ENCODE results near the gene IL1F10. TPM values are rescaled to one million over a fixed set of nuclear protein-coding genes. Genes with fewer than 3 reads are reported as not detected.
A peak's percentile ranks its signal among the peaks of the same experiment; 100 is the strongest.

The IL1F10 gene
- total and polyA plus RNA-seq, 9 donors, result not detected

GRCh38 chr2:113078350-113078839 lies 10.6 kb downstream of the IL1F10 start:
- Histone ChIP-seq H3K9me3 (replicated peaks; ENCODE audit: control insufficient read depth, low read depth, low read length) (no peaks in the 10 kb centered on the region), H3K27me3 (ENCODE audit: control insufficient read depth, insufficient read depth, low read length) (no peaks in the 10 kb centered on the region), H3K4me3 (ENCODE audit: low read length) (no peak overlapping the region), H3K36me3 (ENCODE audit: control insufficient read depth, insufficient read depth, low read length) (no peaks in the 10 kb centered on the region), H3K27ac (ENCODE audit: low read length) (no peak overlapping the region), H3K4me1 (ENCODE audit: control insufficient read depth, insufficient read depth, low read length) (peaks cover 21% of the 10 kb centered on the region)
- WGBS (ENCODE audit: insufficient coverage), result 52% methylated on average over 3 of the region's 6 CpGs
- peak; percentile 44 for DNase-seq

- Histone ChIP-seq H3K4me1 (ENCODE audit: control insufficient read depth, insufficient read depth, low read length) (peaks cover 17% of the 10 kb centered on the region), H3K9me3 (replicated peaks; ENCODE audit: control insufficient read depth, low read depth, low read length) (no peaks in the 10 kb centered on the region), H3K27ac (ENCODE audit: low read length) (no peak overlapping the region), H3K4me3 (ENCODE audit: low read length) (no peak overlapping the region), H3K27me3 (ENCODE audit: control insufficient read depth, insufficient read depth, low read length) (no peaks in the 10 kb centered on the region), H3K36me3 (ENCODE audit: control insufficient read depth, insufficient read depth, low read length) (no peaks in the 10 kb centered on the region)
- 100% methylated on average over 1 of the region's 4 CpGs for WGBS (ENCODE audit: insufficient coverage)
- DNase-seq, result peak; percentile 16
Observed at GRCh38 chr2:113079131-113079530, 11.4 kb downstream of the IL1F10 start.

- Histone ChIP-seq H3K27ac (ENCODE audit: low read length) (no peak overlapping the region), H3K4me3 (ENCODE audit: low read length) (no peak overlapping the region), H3K4me1 (ENCODE audit: control insufficient read depth, insufficient read depth, low read length) (peaks cover 11% of the 10 kb centered on the region), H3K36me3 (ENCODE audit: control insufficient read depth, insufficient read depth, low read length) (no peaks in the 10 kb centered on the region), H3K9me3 (replicated peaks; ENCODE audit: control insufficient read depth, low read depth, low read length) (no peaks in the 10 kb centered on the region), H3K27me3 (ENCODE audit: control insufficient read depth, insufficient read depth, low read length) (no peaks in the 10 kb centered on the region)
- WGBS (ENCODE audit: insufficient coverage), result 6% methylated on average over 6 of the region's 9 CpGs
- peak; percentile 27 for DNase-seq
Observed at GRCh38 chr2:113080134-113080533, 12.4 kb downstream of the IL1F10 start.

GRCh38 chr2:113081488-113082210 lies 13.9 kb downstream of the IL1F10 start:
- 40% methylated on average over 1 of the region's 2 CpGs for WGBS (ENCODE audit: insufficient coverage)
- Histone ChIP-seq H3K9me3 (replicated peaks; ENCODE audit: control insufficient read depth, low read depth, low read length) (no peaks in the 10 kb centered on the region), H3K27me3 (ENCODE audit: control insufficient read depth, insufficient read depth, low read length) (no peaks in the 10 kb centered on the region), H3K27ac (ENCODE audit: low read length) (no peak overlapping the region), H3K4me3 (ENCODE audit: low read length) (no peak overlapping the region), H3K4me1 (ENCODE audit: control insufficient read depth, insufficient read depth, low read length) (peaks cover 11% of the 10 kb centered on the region), H3K36me3 (ENCODE audit: control insufficient read depth, insufficient read depth, low read length) (no peaks in the 10 kb centered on the region)
- no peak for DNase-seq

GRCh38 chr2:113083296-113083695 lies 15.5 kb downstream of the IL1F10 start:
- H3K4me1 ChIP-seq (ENCODE audit: control insufficient read depth, insufficient read depth, low read length), result peaks cover 4% of the 10 kb centered on the region
- no peaks in the 10 kb centered on the region for H3K36me3 ChIP-seq (ENCODE audit: control insufficient read depth, insufficient read depth, low read length)
- peak; percentile 48 for DNase-seq
- H3K27me3 ChIP-seq (ENCODE audit: control insufficient read depth, insufficient read depth, low read length), result no peaks in the 10 kb centered on the region
- H3K9me3 ChIP-seq (replicated peaks; ENCODE audit: control insufficient read depth, low read depth, low read length), result peaks cover 2% of the 10 kb centered on the region
- no peak overlapping the region for H3K27ac ChIP-seq (ENCODE audit: low read length)
- H3K4me3 ChIP-seq (ENCODE audit: low read length), result no peak overlapping the region
- 70% methylated on average over 4 of the region's 8 CpGs for WGBS (ENCODE audit: insufficient coverage)

- DNase-seq, result no peak
- Histone ChIP-seq H3K9me3 (replicated peaks; ENCODE audit: control insufficient read depth, low read depth, low read length) (peaks cover 2% of the 10 kb centered on the region), H3K4me1 (ENCODE audit: control insufficient read depth, insufficient read depth, low read length) (no peaks in the 10 kb centered on the region), H3K27ac (ENCODE audit: low read length) (no peak overlapping the region), H3K27me3 (ENCODE audit: control insufficient read depth, insufficient read depth, low read length) (no peaks in the 10 kb centered on the region), H3K36me3 (ENCODE audit: control insufficient read depth, insufficient read depth, low read length) (no peaks in the 10 kb centered on the region), H3K4me3 (ENCODE audit: low read length) (no peak overlapping the region)
- WGBS (ENCODE audit: insufficient coverage), result 59% methylated on average over 2 of the region's 5 CpGs
Observed at GRCh38 chr2:113084249-113085000, 16.7 kb downstream of the IL1F10 start.

- H3K9me3 ChIP-seq (replicated peaks; ENCODE audit: control insufficient read depth, low read depth, low read length), result peaks cover 2% of the 10 kb centered on the region
- no peak for DNase-seq
- H3K4me3 ChIP-seq (ENCODE audit: low read length), result no peak overlapping the region
- no peak overlapping the region for H3K27ac ChIP-seq (ENCODE audit: low read length)
- H3K36me3 ChIP-seq (ENCODE audit: control insufficient read depth, insufficient read depth, low read length), result no peaks in the 10 kb centered on the region
- no peaks in the 10 kb centered on the region for H3K27me3 ChIP-seq (ENCODE audit: control insufficient read depth, insufficient read depth, low read length)
- H3K4me1 ChIP-seq (ENCODE audit: control insufficient read depth, insufficient read depth, low read length), result no peaks in the 10 kb centered on the region
- WGBS (ENCODE audit: insufficient coverage), result no CpG with 5 or more reads among the region's 2 CpGs
Observed at GRCh38 chr2:113085542-113085941, 17.8 kb downstream of the IL1F10 start.

GRCh38 chr2:113088213-113088992 lies 20.6 kb downstream of the IL1F10 start:
- Histone ChIP-seq H3K36me3 (ENCODE audit: control insufficient read depth, insufficient read depth, low read length) (no peaks in the 10 kb centered on the region), H3K27ac (ENCODE audit: low read length) (no peak overlapping the region), H3K9me3 (replicated peaks; ENCODE audit: control insufficient read depth, low read depth, low read length) (peaks cover 2% of the 10 kb centered on the region), H3K27me3 (ENCODE audit: control insufficient read depth, insufficient read depth, low read length) (no peaks in the 10 kb centered on the region), H3K4me3 (ENCODE audit: low read length) (no peak overlapping the region), H3K4me1 (ENCODE audit: control insufficient read depth, insufficient read depth, low read length) (peaks cover 8% of the 10 kb centered on the region)
- no peak for DNase-seq

- Histone ChIP-seq H3K27ac (ENCODE audit: low read length) (no peak overlapping the region), H3K36me3 (ENCODE audit: control insufficient read depth, insufficient read depth, low read length) (no peaks in the 10 kb centered on the region), H3K4me1 (ENCODE audit: control insufficient read depth, insufficient read depth, low read length) (peaks cover 9% of the 10 kb centered on the region), H3K9me3 (replicated peaks; ENCODE audit: control insufficient read depth, low read depth, low read length) (peaks cover 2% of the 10 kb centered on the region), H3K27me3 (ENCODE audit: control insufficient read depth, insufficient read depth, low read length) (no peaks in the 10 kb centered on the region), H3K4me3 (ENCODE audit: low read length) (no peak overlapping the region)
- DNase-seq, result no peak
Observed at GRCh38 chr2:113089916-113090315, 22.1 kb downstream of the IL1F10 start.

Measured in muscle of leg (tissue), 11 donors.